HCEC 1CT (cell line): Measurements from ENCODE around the gene MTHFD1L.
"Not testable (repeated sequence)": the region's sequence is repeated elsewhere in the genome, so short reads cannot be mapped to it uniquely, and the experiment has no call there.

ENCODE experiments used
- DNase-seq: peaks from one replicate; pipeline ENCODE4 v3.0.0-alpha.2; 2017

MTHFD1L gene

DNA sequence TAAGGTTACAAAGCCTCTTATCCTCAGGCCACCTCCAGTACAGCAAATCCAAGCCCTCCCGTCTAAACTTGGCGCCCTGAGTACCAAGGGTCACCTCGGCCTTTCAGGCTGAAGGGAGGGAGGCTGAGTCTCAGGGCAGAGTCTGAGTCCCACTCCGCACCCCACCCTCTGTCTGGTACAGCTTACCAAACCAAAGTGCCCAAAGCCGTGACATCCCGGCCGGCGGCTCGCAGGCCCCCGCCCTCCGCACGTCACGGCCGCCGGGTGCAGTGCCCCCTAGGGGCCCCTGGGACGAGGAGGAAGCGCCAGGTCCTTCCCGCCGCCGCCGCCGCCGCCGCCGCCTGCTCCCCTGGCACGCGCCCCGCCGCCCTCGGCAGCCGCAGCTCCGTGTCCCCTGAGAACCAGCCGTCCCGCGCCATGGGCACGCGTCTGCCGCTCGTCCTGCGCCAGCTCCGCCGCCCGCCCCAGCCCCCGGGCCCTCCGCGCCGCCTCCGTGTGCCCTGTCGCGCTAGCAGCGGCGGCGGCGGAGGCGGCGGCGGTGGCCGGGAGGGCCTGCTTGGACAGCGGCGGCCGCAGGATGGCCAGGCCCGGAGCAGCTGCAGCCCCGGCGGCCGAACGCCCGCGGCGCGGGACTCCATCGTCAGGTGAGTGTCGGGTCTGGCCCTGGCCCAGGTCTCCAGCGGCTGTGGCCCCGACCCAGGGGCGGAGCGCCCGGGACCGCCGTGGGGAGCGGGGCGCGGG is at the start of gene MTHFD1L:
Gene MTHFD1L, plus strand, starts transcription at position 297 of the 741 bp plus-strand sequence. Its CDS starts 121 bp downstream, at position 418.
- peak; percentile 82 for DNase-seq

DNA sequence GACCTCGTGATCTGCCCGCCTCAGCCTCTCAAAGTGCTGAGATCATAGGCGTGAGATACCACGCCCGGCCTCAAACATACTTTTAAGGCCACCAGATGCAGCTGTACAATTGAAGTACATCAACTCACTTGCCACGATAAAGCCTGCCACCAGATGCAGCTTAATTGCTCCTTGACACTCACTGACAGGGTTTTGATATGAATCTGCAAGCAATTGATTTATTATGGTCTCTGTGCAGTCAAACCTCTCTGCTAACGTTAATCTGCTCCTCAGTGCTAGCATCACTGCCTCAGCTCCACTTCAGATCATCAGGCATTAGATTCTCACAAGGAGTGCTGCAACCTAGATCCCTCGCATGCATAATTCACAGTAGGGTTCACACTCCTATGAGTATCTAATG is 48.9 kb upstream of the MTHFD1L start:
- DNase-seq: not testable (repeated sequence)

DNA sequence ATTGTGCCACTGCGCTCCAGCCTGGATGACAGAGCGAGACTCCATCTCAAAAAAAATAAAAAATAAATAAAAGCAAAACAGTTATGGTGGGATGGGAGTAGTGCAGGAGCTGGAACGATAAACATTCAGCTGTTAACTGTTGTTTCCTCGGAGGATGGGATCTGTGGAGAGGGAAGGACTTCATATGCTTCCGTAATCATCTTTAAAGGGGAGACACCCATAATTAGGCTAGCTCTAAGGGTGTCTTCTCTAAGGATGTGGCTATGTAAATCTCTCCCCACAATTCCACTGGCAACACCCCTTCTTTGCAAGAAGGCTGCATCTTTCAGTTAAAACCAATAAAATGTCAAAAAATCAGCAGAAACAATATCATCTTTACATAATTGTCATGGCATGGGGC is 42.6 kb upstream of the MTHFD1L start:
- DNase-seq: no peak

DNA sequence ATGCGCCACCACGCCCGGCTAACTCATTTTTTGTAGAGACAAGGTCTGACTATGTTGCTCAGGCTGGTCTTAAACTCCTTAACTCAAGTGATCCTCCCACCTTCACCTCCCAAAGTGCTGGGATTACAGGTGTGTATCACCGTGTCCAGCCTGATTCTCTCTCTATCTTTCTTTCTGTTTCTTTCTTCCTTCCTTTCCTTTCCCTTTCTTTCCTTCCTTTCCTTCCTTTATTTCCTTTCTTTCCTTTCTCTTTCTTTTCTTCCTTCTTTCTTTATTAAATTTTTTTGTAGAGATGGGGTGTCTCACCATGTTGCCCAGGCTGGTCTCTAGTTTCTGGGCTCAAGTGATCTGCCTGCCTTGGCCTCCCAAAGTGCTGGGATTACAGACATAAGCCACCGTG is 38.7 kb upstream of the MTHFD1L start:
- DNase-seq: no peak

DNA sequence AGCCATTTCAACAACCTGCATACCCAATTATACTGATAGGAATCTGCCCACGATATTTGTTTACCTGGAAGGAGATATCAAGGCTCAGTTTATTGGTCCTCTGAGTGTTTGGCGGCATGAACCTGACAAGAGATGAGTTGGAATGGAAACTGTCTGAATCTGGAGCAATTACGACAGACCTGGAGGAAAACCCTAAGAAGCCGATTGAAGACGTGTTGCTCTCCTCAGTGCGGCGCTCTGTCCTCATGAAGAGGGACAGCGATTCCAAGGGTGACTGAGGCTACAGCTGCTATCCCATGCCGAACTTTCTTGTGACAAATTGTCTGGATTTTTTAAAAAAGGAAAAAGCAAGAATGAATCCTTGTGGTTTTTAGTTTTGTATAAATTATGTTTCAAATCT is 37.4 kb upstream of the MTHFD1L start:
- DNase-seq: not testable (repeated sequence)

DNA sequence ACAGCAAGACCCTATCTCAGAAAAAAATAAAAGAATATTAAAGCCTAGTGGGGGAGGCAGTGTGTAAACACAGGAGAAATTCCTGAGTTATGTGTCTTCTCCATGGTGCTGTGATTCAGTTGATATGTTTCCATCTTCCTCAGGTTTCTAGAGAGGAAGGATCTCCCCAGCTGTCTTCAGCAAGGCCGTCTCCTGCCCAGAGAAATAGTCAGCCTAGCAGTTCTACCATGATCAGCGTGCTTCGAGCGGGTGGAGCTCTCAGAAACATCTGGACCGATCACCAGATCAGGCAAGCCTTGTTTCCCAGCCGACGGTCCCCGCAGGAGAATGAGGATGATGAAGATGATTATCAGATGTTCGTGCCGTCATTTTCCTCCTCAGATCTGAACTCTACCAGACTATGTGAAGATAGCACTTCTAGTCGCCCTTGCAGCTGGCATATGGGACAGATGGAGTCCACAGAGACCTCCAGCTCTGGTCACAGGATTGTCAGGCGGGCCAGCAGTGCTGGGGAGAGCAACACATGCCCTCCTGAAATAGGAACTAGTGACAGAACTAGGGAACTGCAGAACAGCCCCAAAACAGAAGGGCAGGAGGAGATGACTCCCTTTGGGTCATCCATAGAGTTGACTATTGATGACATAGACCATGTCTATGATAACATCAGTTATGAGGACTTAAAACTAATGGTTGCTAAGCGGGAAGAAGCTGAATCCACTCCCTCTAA is 34.9 kb upstream of the MTHFD1L start:
- no peak for DNase-seq

DNA sequence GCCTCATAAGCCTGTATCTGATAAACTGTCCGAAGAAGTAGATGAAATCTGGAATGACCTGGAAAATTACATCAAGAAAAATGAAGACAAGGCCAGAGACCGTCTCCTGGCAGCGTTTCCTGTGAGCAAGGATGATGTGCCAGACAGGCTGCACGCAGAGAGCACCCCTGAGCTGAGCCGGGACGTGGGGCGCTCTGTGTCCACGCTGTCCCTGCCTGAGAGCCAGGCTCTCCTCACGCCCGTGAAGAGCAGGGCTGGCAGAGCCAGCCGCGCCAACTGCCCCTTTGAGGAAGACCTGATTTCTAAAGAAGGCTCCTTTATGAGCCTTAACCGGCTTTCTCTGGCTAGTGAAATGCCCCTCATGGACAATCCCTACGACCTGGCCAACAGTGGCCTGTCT is 33.9 kb upstream of the MTHFD1L start:
- DNase-seq: no peak

DNA sequence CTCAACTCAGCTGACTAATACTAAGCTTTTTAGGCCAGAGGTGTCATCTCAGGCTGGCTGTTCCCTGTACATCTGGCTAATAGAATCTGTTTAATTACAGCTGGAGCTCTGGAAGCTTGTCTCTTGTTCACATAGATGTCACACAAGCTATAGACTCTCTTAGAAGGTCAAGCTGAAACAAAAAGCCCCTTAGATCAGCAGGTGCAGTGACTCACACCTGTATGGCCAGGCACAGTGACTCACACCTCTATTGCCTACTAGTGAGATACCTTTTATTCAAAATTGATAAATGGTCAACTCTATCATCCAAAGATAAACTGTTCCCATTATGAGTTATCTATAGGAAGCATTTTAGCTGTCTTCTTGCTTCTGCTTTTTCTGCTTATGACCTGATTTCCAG is 29.9 kb upstream of the MTHFD1L start:
- no peak for DNase-seq

DNA sequence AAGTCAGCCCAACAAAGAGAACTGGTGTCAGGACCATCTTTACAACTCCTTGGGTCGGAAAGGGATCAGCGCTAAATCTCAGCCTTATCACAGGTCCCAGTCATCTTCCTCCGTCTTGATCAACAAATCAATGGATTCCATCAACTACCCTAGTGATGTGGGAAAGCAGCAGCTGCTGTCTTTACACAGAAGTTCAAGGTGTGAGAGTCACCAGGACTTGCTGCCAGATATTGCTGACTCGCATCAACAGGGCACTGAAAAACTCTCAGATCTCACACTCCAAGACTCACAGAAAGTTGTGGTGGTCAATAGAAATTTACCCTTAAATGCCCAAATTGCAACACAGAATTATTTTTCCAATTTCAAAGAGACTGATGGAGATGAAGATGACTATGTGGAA is 25.3 kb upstream of the MTHFD1L start:
- no peak for DNase-seq

DNA sequence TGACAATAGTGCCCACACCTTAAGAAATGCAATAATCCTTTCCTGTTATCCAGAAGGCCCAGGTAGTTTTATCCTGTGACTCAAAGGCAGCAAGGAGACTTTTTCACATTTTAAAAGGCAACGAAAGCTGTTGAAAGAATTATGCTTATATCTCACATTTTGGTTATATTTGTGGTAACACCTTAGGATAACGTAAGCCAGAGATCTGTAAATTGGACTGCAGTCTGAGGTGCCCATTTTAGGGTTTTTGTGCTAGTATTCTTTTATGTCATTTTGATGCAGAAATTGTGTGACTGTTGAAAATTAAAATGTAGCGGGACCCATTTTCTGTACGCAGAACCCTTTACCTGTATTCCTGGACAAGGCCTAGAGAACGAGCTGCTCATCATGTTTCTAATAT is 24.3 kb upstream of the MTHFD1L start:
- DNase-seq: no peak

DNA sequence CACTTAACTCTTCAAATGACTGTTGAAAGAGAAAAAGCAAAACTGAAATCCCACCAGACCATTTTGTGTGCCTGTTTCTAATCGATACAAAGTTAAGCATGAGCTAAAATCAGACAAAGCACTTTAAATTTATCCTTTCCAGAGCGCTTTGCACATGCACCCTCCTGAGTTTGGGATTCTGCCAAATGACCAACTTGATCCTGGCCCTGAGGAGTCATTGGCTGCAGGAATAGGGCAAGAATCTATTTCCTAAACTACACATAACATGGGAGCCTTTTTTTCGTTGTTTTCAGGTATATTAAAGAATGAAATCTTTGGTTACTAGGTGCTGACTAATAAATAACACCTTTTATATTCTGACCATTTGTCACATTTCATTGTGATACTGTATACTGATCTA is 23.8 kb upstream of the MTHFD1L start:
- no peak for DNase-seq

DNA sequence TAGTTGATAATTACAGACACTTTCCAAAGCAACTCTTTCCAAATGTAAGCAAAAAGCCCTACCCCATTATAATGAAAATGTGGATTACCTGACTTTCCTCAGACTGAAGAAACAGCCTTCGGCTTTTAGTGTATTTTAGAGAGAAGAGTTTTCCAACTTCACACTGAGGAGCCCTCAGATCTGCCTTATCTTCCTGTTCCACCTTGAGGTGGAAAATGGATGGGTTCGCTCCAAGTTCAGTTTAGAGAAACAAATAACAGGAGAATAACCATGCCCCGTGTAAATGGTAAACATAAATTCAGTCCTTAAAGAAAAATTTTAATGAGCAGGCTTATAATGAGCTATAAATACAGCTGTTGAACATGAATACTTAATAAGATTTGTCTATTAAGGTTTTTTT is 21.1 kb upstream of the MTHFD1L start:
- no peak for DNase-seq

DNA sequence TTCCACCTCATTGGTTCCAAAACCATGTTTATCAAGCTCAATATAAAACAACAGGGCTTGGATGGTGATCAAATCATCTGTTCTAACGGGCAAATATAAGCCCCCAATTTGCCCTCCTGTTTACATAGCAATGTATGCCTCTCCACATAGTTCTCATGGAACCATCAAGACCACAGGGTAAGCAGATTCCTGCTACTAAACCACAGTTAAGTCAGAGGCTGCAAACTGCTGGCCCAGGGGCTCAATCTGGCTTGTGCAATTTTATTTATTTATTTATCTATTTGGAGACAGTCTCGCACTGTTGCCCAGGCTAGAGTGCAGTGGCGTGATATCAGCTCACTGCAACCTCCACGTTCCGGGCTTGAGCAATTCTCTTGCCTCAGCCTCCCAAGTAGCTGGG is 18.9 kb upstream of the MTHFD1L start:
- DNase-seq: no peak

DNA sequence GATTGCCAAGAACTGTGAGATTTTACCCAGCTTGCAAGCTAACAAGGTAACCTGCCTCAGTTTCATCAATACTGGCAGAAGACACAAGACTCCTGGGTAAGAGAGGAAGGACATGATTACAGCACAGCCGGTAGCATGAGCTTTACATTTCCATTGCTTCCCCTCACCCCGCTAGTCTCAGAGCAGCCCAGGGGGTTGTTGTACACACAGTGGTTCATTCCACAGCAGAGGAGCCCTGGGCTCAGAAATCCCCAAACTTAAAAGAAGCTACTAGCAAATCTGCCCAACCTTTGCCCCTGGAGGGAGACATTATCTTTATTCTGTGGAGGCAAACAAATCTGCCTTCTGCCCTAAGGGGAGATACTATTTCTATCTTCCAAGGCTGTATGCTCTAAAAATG is 17.1 kb upstream of the MTHFD1L start:
- DNase-seq: no peak

DNA sequence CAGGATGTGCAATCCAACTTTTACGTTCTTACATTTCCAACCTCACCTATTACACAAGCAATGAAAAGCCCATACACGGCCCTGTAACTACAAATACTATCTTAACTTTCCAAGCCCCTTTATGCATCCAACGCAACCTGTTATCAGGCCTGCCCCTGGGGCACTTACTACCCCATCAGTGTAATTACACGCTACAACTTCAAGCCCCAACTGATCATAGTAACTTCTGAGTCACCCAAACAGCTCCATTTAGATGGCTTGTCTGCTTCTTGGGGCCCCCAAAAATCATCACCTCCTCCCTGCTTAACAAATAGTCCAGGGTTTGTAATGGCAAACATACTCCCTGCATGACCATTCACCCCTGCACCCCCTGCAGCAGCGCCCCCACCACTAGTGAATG is 11.1 kb upstream of the MTHFD1L start:
- DNase-seq: not testable (repeated sequence)

DNA sequence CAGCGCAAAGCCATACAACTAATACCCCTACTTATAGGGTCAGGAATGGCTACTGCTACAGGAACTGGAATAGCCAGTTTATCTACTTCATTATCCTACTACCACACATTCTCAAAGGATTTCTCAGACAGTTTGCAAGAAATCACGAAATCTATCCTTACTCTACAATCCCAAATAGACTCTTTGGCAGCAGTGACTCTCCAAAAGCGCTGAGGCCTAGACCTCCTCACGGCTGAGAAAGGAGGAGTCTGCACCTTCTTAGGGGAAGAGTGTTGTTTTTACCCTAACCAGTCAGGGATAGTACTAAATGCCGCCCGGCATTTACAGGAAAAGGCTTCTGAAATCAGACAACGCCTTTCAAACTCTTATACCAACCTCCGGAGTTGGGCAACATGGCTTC is 10.3 kb upstream of the MTHFD1L start:
- DNase-seq: not testable (repeated sequence)

DNA sequence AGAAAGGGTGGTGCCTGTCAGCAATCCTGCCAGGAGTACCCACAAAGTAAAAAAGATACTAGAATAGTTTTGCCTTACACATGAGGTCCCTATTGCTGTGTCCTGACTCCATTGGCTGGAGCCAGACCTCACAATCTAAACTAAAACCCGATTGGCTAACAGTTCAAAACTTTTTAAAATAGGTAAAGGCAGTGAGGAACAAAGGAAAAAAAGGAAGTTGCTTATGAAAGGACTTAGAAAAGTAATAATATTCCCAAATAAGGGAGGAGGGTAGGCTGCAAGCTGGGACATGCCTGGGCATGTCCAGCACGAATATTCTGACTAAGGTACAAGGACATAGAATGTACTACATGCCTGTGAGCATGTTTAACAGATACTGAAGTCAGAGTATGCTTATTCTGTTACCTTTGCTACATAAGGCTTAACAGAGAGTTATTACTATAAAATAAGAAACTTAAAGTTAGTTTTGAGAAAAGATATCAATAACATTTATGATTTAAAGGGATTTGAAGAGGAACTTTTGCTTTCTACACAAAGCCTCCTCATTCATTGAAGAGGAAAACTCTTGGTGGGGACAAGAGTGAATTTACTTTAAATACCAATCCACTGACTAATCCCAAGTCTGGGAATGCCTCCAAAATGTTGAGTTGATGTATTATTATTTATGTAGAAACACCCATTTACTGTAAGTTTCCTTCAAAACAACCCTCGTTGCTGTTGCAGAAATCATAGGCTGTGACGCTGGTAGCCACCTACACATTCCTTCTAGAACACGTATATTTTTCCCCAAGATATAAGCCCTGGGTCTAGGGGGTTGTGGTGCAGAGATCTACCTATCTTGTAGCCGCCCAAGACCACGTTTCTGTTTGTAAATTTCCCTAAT is 8.2 kb upstream of the MTHFD1L start:
- DNase-seq: peak; percentile 95

DNA sequence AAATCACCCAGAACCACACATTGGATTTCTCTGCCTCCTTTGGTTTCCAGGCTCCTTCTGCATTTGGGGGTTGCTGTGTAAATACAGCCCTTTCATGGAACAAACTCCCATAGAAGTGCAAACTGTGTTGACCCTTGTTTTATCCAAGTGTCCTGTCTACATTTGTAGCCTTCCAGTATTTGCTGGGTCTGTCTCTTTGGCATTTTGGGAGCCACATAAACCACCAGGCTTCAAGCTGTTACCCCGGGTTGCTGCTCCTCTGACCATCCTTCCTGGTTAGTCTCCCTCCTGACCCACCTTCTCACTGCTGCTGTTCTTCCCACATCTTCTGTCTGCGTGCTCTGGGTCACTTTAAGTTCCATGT is 7.6 kb upstream of the MTHFD1L start:
- DNase-seq: no peak

DNA sequence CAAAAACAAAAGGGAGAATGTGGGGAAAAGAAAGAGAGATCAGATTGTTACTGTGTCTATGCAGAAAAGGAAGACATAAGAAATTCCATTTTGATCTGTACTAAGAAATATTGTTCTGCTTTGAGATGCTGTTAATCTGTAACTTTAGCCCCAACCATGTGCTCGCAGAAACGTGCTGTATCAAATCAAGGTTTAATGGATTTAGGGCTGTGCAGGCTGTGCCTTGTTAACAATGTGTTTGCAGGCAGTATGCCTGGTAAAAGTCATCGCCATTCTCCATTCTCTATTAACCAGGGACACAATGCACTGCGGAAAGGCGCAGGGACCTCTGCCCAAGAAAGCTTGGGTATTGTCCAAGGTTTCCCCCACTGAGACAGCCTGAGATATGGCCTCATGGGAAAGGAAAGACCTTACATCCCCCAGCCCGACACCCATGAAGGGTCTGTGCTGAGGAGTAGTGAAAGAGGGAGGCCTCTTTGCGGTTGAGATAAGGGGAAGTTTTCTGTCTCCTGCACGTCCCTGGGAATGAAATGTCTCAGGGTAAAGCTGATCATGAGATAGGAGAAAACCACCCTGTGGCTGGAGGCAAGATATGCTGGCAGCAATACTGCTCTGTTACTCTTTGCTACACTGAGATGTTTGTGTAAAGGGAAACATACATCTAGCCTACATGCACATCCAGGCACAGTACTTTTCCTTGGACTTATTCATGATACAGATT is 3.9 kb upstream of the MTHFD1L start:
- not testable (repeated sequence) for DNase-seq

DNA sequence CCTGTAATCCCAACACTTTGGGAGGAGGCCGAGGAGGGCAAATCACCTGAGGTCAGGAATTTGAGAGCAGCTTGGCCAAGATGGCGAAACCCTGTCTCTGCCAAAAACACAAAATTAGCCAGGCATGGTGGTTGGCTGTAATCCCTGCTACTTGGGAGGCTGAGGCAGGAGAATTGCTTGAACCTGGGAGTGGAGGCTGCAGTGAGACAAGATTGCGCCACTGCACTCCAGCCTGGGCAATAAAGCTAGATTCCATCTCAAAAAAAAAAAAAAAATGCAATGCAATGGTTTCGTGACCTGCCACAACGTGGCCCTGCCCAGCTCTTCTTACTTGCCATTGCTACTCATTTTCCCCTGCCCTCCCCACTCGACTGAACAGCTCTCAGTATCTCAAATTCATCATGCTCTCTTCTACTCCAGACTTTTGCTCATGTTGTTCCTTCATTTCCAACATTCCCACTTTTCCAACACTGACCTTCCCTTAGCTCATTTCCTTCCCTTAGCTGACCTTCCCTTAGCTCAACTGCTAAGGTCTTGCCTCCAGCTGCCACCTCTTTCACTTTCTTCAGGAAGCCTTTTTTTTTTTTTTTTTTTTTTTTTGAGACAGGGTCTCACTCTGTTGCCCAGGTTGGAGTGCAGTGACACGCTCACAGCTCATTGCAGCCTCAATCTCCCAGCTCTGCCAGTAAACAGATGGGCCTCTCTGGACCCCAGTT is 2.1 kb upstream of the MTHFD1L start:
- no peak for DNase-seq

DNA sequence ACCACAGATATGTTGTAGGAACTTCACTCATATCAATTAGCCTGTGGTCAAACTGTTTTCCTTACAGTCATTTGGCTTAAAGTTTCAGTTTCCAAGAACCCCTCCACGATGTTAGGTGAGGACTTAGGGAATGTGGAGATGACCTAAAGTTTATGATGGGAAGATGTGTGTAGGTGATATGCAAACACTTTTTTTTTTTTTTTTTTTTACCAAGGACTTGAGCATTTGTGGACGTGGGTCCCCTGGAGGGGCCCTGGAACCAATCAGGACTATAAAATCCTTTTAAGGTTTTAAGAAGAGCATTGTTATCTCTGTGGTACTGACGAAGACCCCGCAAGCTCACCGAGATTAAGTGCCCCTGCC is 478 bp upstream of the MTHFD1L start:
- DNase-seq: no peak
